Esophagus squamous epithelium (tissue), 5 donors: ENCODE results near the gene DENND2A. TPM values are rescaled to one million over a fixed set of nuclear protein-coding genes. Genes with fewer than 3 reads are reported as not detected.

Source experiments
- DNase-seq: peaks from one replicate; lab custom pipeline; 2025; lab: John Stamatoyannopoulos, UW
- H3K27ac ChIP-seq, 4 donors: fragments of 200-600 bp; sonication (generic); one replicate each; pipeline ENCODE4 v1.5.1; 2016 to 2019; ENCODE audit warnings: mild to moderate bottlenecking in 1 of 4
- H3K27me3 ChIP-seq, 4 donors: fragments of 200-600 bp; sonication (generic); 1 replicate in 3 of 4; 2 replicates in 1 of 4; pipeline versions ENCODE4 v1.5.1 to v1.6.0; 2017 to 2021; ENCODE audit warnings: antibody characterized with exemption in 1 of 4
- H3K36me3 ChIP-seq, 3 donors: fragments of 200-600 bp; sonication (generic); one replicate each; pipeline ENCODE4 v1.5.1; 2016 to 2019
- H3K4me1 ChIP-seq, 3 donors: fragments of 200-600 bp; sonication (generic); one replicate each; pipeline ENCODE4 v1.5.1; 2017 to 2019
- H3K4me3 ChIP-seq, 4 donors: fragments of 200-600 bp; sonication (generic); 1 replicate in 3 of 4; 2 replicates in 1 of 4; pipeline ENCODE4 v1.5.1; 2016 to 2019; ENCODE audit warnings: mild to moderate bottlenecking in 2 of 4, moderate library complexity in 1 of 4
- H3K9me3 ChIP-seq, 3 donors: fragments of 200-600 bp; sonication (generic); one replicate each; pipeline ENCODE4 v1.5.1; 2016 to 2019
- CTCF ChIP-seq, 6 experiments: fragments of 450-650 bp in 4 of 6; fragments of 200-600 bp in 2 of 6; sonication (generic) in 2 of 6; IDR thresholded peaks; one replicate each; pipeline ENCODE4 v1.5.1; 2016 to 2019; ENCODE audit warnings: antibody characterized with exemption in 6 of 6, mild to moderate bottlenecking in 4 of 6, moderate library complexity in 4 of 6
- POLR2A ChIP-seq, 4 donors: fragments of 450-650 bp; IDR thresholded peaks; one replicate each; pipeline ENCODE4 v1.6.1; 2017; ENCODE audit warnings: antibody characterized with exemption in 4 of 4, mild to moderate bottlenecking in 4 of 4, moderate library complexity in 3 of 4
- WGBS, 2 donors: methylation state at CpG; one replicate each; pipeline ENCODE4 v1.1.5; 2018; 5-methylcytosine and 5-hydroxymethylcytosine counted together
- intact Hi-C: fragments of 100-400 bp; cut with DNase I; formaldehyde crosslinking; loops from one replicate; pipeline ENCODE4 v1.15.0; 2022
- total RNA-seq, 4 donors: library from RNA; depleted of rRNA; stranded (reverse); fragments of >200 nt; gene quantifications; one replicate each; pipeline ENCODE4 v1.1.0, GENCODE V29; 2016
- donor health status: DM: yes; HTN: yes; CAD: no.

The DENND2A gene
- total RNA-seq, 4 donors from 2014 or later, result 0.92 to 11.1 (median 1.9) TPM

- H3K27ac ChIP-seq, result peak overlapping the region in 1 of 4 donors; percentile 13
- TF ChIP-seq CTCF (IDR thresholded peaks at IDR 0.05), result no peak
- no peak for TF ChIP-seq POLR2A (IDR thresholded peaks at IDR 0.05)
- H3K4me3 ChIP-seq, result no peak overlapping the region
- H3K36me3 ChIP-seq, result no peaks in the 10 kb centered on the region
- H3K27me3 ChIP-seq, result no peaks in the 10 kb centered on the region
- no peak for DNase-seq
- H3K9me3 ChIP-seq, result no peaks in the 10 kb centered on the region
- 20 to 34% methylated on average over 3 of the region's 3 CpGs for WGBS, 2 donors
- peaks cover 0 to 9% (median 0%) of the 10 kb centered on the region in 3 donors for H3K4me1 ChIP-seq
- intact Hi-C loops, result no loop called here
Observed at GRCh38 chr7:140591180-140591902, 49.3 kb downstream of the DENND2A start.

GRCh38 chr7:140587243-140587642 lies 53.4 kb downstream of the DENND2A start:
- Histone ChIP-seq H3K4me3 (no peak overlapping the region), H3K36me3 (peaks cover 0 to 3% (median 0%) of the 10 kb centered on the region in 3 donors), H3K27me3 (peaks cover 0 to 5% (median 0%) of the 10 kb centered on the region in 4 donors), H3K9me3 (no peaks in the 10 kb centered on the region), H3K27ac (no peak overlapping the region), H3K4me1 (no peaks in the 10 kb centered on the region)
- no peak for TF ChIP-seq POLR2A (IDR thresholded peaks at IDR 0.05)
- TF ChIP-seq CTCF (IDR thresholded peaks at IDR 0.05), result no peak
- WGBS, 2 donors, result 83 to 91% methylated on average over 9 of the region's 9 CpGs
- no peak for DNase-seq
- intact Hi-C loops, result no loop called here

GRCh38 chr7:140586516-140586915 lies 54.1 kb downstream of the DENND2A start:
- H3K27ac ChIP-seq, result no peak overlapping the region
- peaks cover 0 to 5% (median 0%) of the 10 kb centered on the region in 4 donors for H3K27me3 ChIP-seq
- no peaks in the 10 kb centered on the region for H3K4me1 ChIP-seq
- TF ChIP-seq CTCF (IDR thresholded peaks at IDR 0.05) (no peak), POLR2A (IDR thresholded peaks at IDR 0.05) (no peak)
- no peak overlapping the region for H3K4me3 ChIP-seq
- no peak for DNase-seq
- intact Hi-C loops, result no loop called here
- H3K36me3 ChIP-seq, result peaks cover 0 to 3% (median 0%) of the 10 kb centered on the region in 3 donors
- 73 to 77% methylated on average over 3 of the region's 3 CpGs for WGBS, 2 donors
- H3K9me3 ChIP-seq, result no peaks in the 10 kb centered on the region

- Histone ChIP-seq H3K9me3 (no peaks in the 10 kb centered on the region), H3K4me3 (no peak overlapping the region), H3K4me1 (no peaks in the 10 kb centered on the region), H3K27me3 (peaks cover 0 to 5% (median 0%) of the 10 kb centered on the region in 4 donors), H3K36me3 (peaks cover 0 to 3% (median 0%) of the 10 kb centered on the region in 3 donors), H3K27ac (no peak overlapping the region)
- intact Hi-C loops, result no loop called here
- 86 to 92% methylated on average over 5 to 7 of the region's 7 CpGs for WGBS, 2 donors
- TF ChIP-seq CTCF (IDR thresholded peaks at IDR 0.05) (no peak), POLR2A (IDR thresholded peaks at IDR 0.05) (no peak)
- DNase-seq, result no peak
Observed at GRCh38 chr7:140585333-140585732, 55.3 kb downstream of the DENND2A start.

- intact Hi-C loops, result no loop called here
- H3K4me3 ChIP-seq, result no peak overlapping the region
- TF ChIP-seq POLR2A (IDR thresholded peaks at IDR 0.05) (no peak), CTCF (IDR thresholded peaks at IDR 0.05) (no peak)
- H3K27me3 ChIP-seq, result peaks cover 0 to 5% (median 0%) of the 10 kb centered on the region in 4 donors
- peaks cover 0 to 3% (median 0%) of the 10 kb centered on the region in 3 donors for H3K36me3 ChIP-seq
- no peaks in the 10 kb centered on the region for H3K4me1 ChIP-seq
- DNase-seq, result no peak
- no peaks in the 10 kb centered on the region for H3K9me3 ChIP-seq
- H3K27ac ChIP-seq, result no peak overlapping the region
- 87 to 90% methylated on average over 4 of the region's 4 CpGs for WGBS, 2 donors
Observed at GRCh38 chr7:140584195-140584851, 56.3 kb downstream of the DENND2A start.
